GM21360 (cell line): ENCODE measurements around the gene DBNDD1.

ENCODE experiments used
- ATAC-seq: cut with Tn5 transposase; IDR thresholded peaks from one replicate; pipeline ENCODE4 v1.9.1; 2021; ENCODE audit warnings: mild to moderate bottlenecking, moderate library complexity; ENCODE audit not compliant: unreplicated experiment

The DBNDD1 gene

GRCh38 chr16:90037276-90037675 is 18.0 kb upstream of the DBNDD1 start:
- no peak for ATAC-seq

GRCh38 chr16:90035902-90036301 is 16.6 kb upstream of the DBNDD1 start:
- no peak for ATAC-seq

- no peak for ATAC-seq
Observed at GRCh38 chr16:90034504-90034903, 15.2 kb upstream of the DBNDD1 start.

GRCh38 chr16:90033387-90033786 is 14.1 kb upstream of the DBNDD1 start:
- ATAC-seq = no peak

- no peak for ATAC-seq
Observed at GRCh38 chr16:90032674-90033331, 13.5 kb upstream of the DBNDD1 start.

GRCh38 chr16:90031931-90032673 is 12.8 kb upstream of the DBNDD1 start:
- no peak for ATAC-seq

- ATAC-seq = no peak
Observed at GRCh38 chr16:90031186-90031930, 12.1 kb upstream of the DBNDD1 start.

GRCh38 chr16:90028985-90029384 is 9.7 kb upstream of the DBNDD1 start:
- ATAC-seq = no peak

- ATAC-seq = no peak
Observed at GRCh38 chr16:90027611-90028010, 8.4 kb upstream of the DBNDD1 start.

GRCh38 chr16:90026135-90026534 is 6.9 kb upstream of the DBNDD1 start:
- ATAC-seq = no peak

GRCh38 chr16:90023078-90023447 is 3.8 kb upstream of the DBNDD1 start:
- no peak for ATAC-seq

- ATAC-seq = peak; percentile 48
Observed at GRCh38 chr16:90022209-90023077, 3.2 kb upstream of the DBNDD1 start.

GRCh38 chr16:90020838-90021382 is 1.7 kb upstream of the DBNDD1 start:
- ATAC-seq = no peak

- ATAC-seq = no peak
Observed at GRCh38 chr16:90020260-90020837, 1.1 kb upstream of the DBNDD1 start.

- ATAC-seq = no peak
Observed at GRCh38 chr16:90019543-90020259, 445 bp upstream of the DBNDD1 start.

- ATAC-seq = no peak
Observed at GRCh38 chr16:90018297-90018651, 982 bp downstream of the DBNDD1 start.

GRCh38 chr16:90016339-90016950 is 2.8 kb downstream of the DBNDD1 start:
- ATAC-seq = no peak

GRCh38 chr16:90015586-90016338 is 3.5 kb downstream of the DBNDD1 start:
- ATAC-seq = no peak
